Hepatocyte (in vitro differentiated cells): ENCODE results near the gene GPSM3. TPM values are rescaled to one million over a fixed set of nuclear protein-coding genes. Genes with fewer than 3 reads are reported as not detected.

ENCODE experiments used
- DNase-seq: peaks from one replicate; pipeline ENCODE4 v3.0.0-alpha.2; 2016; ENCODE audit warnings: low spot score
- H2AFZ ChIP-seq: fragments of 200-600 bp; sonication (generic); 2 replicates; pipeline ENCODE4 v1.6.0; 2016; ENCODE audit warnings: antibody characterized with exemption, mild to moderate bottlenecking
- H3K27ac ChIP-seq: fragments of 200-600 bp; sonication (generic); 2 replicates; pipeline ENCODE4 v1.5.1; 2016; ENCODE audit warnings: mild to moderate bottlenecking
- H3K27me3 ChIP-seq: fragments of 200-600 bp; sonication (generic); 2 replicates; pipeline ENCODE4 v1.6.1; 2016
- H3K36me3 ChIP-seq: fragments of 200-600 bp; sonication (generic); replicated peaks from 2 replicates; pipeline ENCODE4 v1.5.1; 2016; ENCODE audit warnings: low read depth; ENCODE audit not compliant: insufficient read depth
- H3K4me1 ChIP-seq: fragments of 200-600 bp; sonication (generic); 2 replicates; pipeline ENCODE4 v1.5.1; 2016; ENCODE audit warnings: mild to moderate bottlenecking, moderate library complexity; ENCODE audit not compliant: insufficient read depth
- H3K4me2 ChIP-seq: fragments of 200-600 bp; sonication (generic); 2 replicates; pipeline ENCODE4 v1.6.0; 2016
- H3K4me3 ChIP-seq: fragments of 200-600 bp; sonication (generic); 2 replicates; pipeline ENCODE4 v1.5.1; 2016; ENCODE audit warnings: mild to moderate bottlenecking
- H3K79me2 ChIP-seq: fragments of 200-600 bp; sonication (generic); 2 replicates; pipeline ENCODE4 v1.6.0; 2017; ENCODE audit warnings: mild to moderate bottlenecking
- H3K9me2 ChIP-seq: fragments of 200-600 bp; sonication (generic); replicated peaks from 2 replicates; pipeline ENCODE4 v1.6.0; 2017; ENCODE audit warnings: mild to moderate bottlenecking; ENCODE audit not compliant: insufficient read depth
- H3K9me3 ChIP-seq: fragments of 200-600 bp; sonication (generic); 2 replicates; pipeline ENCODE4 v1.5.1; 2016; ENCODE audit warnings: low read depth, mild to moderate bottlenecking
- H4K20me1 ChIP-seq: fragments of 200-600 bp; sonication (generic); 2 replicates; pipeline ENCODE4 v1.6.0; 2016; ENCODE audit warnings: mild to moderate bottlenecking; ENCODE audit not compliant: insufficient read depth, poor library complexity, severe bottlenecking
- CTCF ChIP-seq: fragments of 200-600 bp; sonication (generic); IDR thresholded peaks from 2 replicates; pipeline ENCODE4 v1.5.1; 2016; ENCODE audit warnings: antibody characterized with exemption, mild to moderate bottlenecking; ENCODE audit not compliant: poor library complexity
- EZH2 ChIP-seq: fragments of 200-600 bp; sonication (generic); IDR thresholded peaks from 2 replicates; pipeline ENCODE4 v1.6.1; 2016; ENCODE audit warnings: antibody characterized with exemption, mild to moderate bottlenecking, borderline replicate concordance
- EZH2phosphoT487 ChIP-seq: fragments of 200-600 bp; sonication (generic); IDR thresholded peaks from one replicate; pipeline ENCODE4 v1.6.1; 2018; ENCODE audit warnings: antibody characterized with exemption, mild to moderate bottlenecking, low read depth, moderate library complexity; ENCODE audit not compliant: unreplicated experiment, severe bottlenecking
- WGBS: methylation state at CpG from one replicate; pipeline ENCODE4 v1.1.6; 2016; ENCODE audit warnings: low lambda C conversion rate; ENCODE audit errors: missing lambda C conversion rate; 5-methylcytosine and 5-hydroxymethylcytosine counted together
- polyA plus RNA-seq: library from polyadenylated mRNA; unstranded; fragments of >200 nt; fragmentation: Nextera tagmentation; extraction: Ambion mirVana; gene quantifications from 2 replicates; pipeline ENCODE4 v1.2.1, GENCODE V29; 2016
- total RNA-seq: library from RNA; depleted of rRNA; stranded (reverse); fragments of >200 nt; gene quantifications from 2 replicates; pipeline ENCODE4 v1.2.3, GENCODE V29; 2014

The GPSM3 gene
- total RNA-seq = 1.8 and 4.3 TPM in 2 replicates
- 3.4 and 5.7 TPM in 2 replicates for polyA plus RNA-seq

DNA sequence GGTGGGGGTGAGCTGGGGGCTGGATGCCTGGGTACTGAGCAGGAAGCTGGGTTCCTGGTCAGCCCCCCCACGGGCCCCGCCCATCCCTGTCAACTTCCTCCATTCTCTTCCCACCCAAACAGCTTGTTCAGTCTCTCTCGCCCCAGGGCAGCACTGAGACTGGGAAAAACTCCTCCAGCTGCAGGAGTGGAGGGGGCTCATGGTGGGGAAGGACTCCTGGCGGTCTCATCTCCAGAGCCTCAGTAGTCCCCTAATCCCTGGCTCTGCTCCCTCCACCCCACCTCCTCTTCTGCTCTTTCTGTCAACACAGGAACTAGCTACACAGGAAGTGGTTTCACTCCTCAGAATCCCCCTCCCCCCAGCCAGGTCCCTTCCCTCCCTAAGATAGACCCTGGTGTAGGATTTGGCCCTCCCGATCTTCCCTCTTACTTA lies at the start of gene GPSM3:
TSS of gene GPSM3 (minus strand) at position 36 of the 432 bp plus-strand sequence. CDS start 130 bp downstream, outside the sequence.
- no peaks in the 10 kb centered on the region for H3K27me3 ChIP-seq
- TF ChIP-seq CTCF = no peak
- TF ChIP-seq EZH2phosphoT487 = no peak
- no peak for TF ChIP-seq EZH2
- no peak for DNase-seq
- H2AFZ ChIP-seq = no peak within 1 kb of the TSS
- H3K36me3 ChIP-seq = no peaks in the 10 kb centered on the region
- no peaks in the 10 kb centered on the region for H4K20me1 ChIP-seq
- peak within 1 kb of the TSS; percentile 41 for H3K4me2 ChIP-seq
- no peaks in the 10 kb centered on the region for H3K9me3 ChIP-seq
- WGBS = 38% methylated on average over 3 of the region's 5 CpGs
- peaks cover 32% of the 10 kb centered on the region for H3K4me1 ChIP-seq
- no peaks in the 10 kb centered on the region for H3K9me2 ChIP-seq
- H3K4me3 ChIP-seq = no peak within 1 kb of the TSS
- H3K79me2 ChIP-seq = peaks cover 25% of the 10 kb centered on the region
- peak within 1 kb of the TSS; percentile 97 for H3K27ac ChIP-seq

DNA sequence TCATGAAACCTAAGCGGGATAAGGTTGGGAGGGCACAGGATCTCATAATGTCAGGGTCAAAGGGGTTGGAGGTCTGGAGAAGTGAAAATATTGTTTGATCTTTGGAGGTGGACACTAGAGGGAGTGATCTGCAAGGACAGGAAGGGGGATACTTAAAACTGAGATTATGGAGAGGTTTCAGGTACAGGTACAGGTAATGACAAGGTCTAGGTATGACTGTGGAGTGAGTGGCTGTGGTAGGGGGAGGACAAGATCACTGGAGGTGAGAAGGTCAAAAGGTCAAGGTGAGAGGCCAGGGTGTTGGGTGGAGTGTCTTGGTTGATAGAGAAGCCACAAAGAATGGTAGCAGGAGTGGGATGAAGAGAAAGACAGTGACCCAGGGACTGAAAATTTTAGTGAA lies 48.2 kb upstream of the GPSM3 start:
- no peaks in the 10 kb centered on the region for H4K20me1 ChIP-seq
- H3K27ac ChIP-seq = no peak overlapping the region
- no peaks in the 10 kb centered on the region for H3K9me3 ChIP-seq
- no peak overlapping the region for H3K4me3 ChIP-seq
- no peaks in the 10 kb centered on the region for H3K36me3 ChIP-seq
- H3K27me3 ChIP-seq = no peaks in the 10 kb centered on the region
- H3K79me2 ChIP-seq = no peaks in the 10 kb centered on the region
- H2AFZ ChIP-seq = no peak overlapping the region
- WGBS = 93% methylated on average over 1 of the region's 1 CpG
- DNase-seq = no peak
- H3K9me2 ChIP-seq = no peaks in the 10 kb centered on the region
- no peak overlapping the region for H3K4me2 ChIP-seq
- H3K4me1 ChIP-seq = no peaks in the 10 kb centered on the region
- TF ChIP-seq EZH2phosphoT487 = no peak
- TF ChIP-seq CTCF = no peak
- TF ChIP-seq EZH2 = no peak

GRCh38 chr6:32239462-32239861 lies 47.0 kb upstream of the GPSM3 start:
- no peak for DNase-seq
- Histone ChIP-seq H3K27ac (no peak overlapping the region), H3K4me3 (no peak overlapping the region), H3K79me2 (no peaks in the 10 kb centered on the region), H3K9me3 (no peaks in the 10 kb centered on the region), H3K4me2 (no peak overlapping the region), H4K20me1 (no peaks in the 10 kb centered on the region), H3K27me3 (no peaks in the 10 kb centered on the region), H2AFZ (no peak overlapping the region), H3K4me1 (no peaks in the 10 kb centered on the region), H3K9me2 (no peaks in the 10 kb centered on the region), H3K36me3 (no peaks in the 10 kb centered on the region)
- TF ChIP-seq CTCF (no peak), EZH2phosphoT487 (no peak), EZH2 (no peak)
- 85% methylated on average over 2 of the region's 2 CpGs for WGBS

GRCh38 chr6:32234934-32235333 lies 42.5 kb upstream of the GPSM3 start:
- H3K4me2 ChIP-seq = no peak overlapping the region
- no peaks in the 10 kb centered on the region for H4K20me1 ChIP-seq
- 61% methylated on average over 4 of the region's 4 CpGs for WGBS
- DNase-seq = no peak
- H3K36me3 ChIP-seq = no peaks in the 10 kb centered on the region
- no peaks in the 10 kb centered on the region for H3K79me2 ChIP-seq
- H3K9me3 ChIP-seq = no peaks in the 10 kb centered on the region
- no peaks in the 10 kb centered on the region for H3K27me3 ChIP-seq
- H3K4me1 ChIP-seq = no peaks in the 10 kb centered on the region
- H3K4me3 ChIP-seq = no peak overlapping the region
- H3K9me2 ChIP-seq = no peaks in the 10 kb centered on the region
- H3K27ac ChIP-seq = no peak overlapping the region
- TF ChIP-seq EZH2phosphoT487 = no peak
- no peak for TF ChIP-seq CTCF
- H2AFZ ChIP-seq = no peak overlapping the region
